Prostate gland (tissue), 2 donors: ENCODE results near the gene ST6GAL1. TPM values are rescaled to one million over a fixed set of nuclear protein-coding genes. Genes with fewer than 3 reads are reported as not detected.
A peak's percentile ranks its signal among the peaks of the same experiment; 100 is the strongest.

Source experiments
- DNase-seq: peaks from one replicate; pipeline ENCODE4 v3.0.0-alpha.2; 2019; ENCODE audit warnings: low spot score
- H3K27ac ChIP-seq, 2 donors: fragments of 200-600 bp; sonication (generic); 2 replicates each; pipeline ENCODE4 v1.5.1; 2017 to 2019
- H3K27me3 ChIP-seq: fragments of 200-600 bp; sonication (generic); replicated peaks from 2 replicates; pipeline ENCODE4 v1.5.1; 2019; ENCODE audit not compliant: insufficient read depth
- H3K36me3 ChIP-seq, 2 donors: fragments of 200-600 bp; sonication (generic); 1 replicate in 1 of 2; 2 replicates in 1 of 2; pipeline versions ENCODE4 v1.5.1 to v1.8.1; 2017 to 2019
- H3K4me1 ChIP-seq: fragments of 200-600 bp; sonication (generic); replicated peaks from 2 replicates; pipeline ENCODE4 v1.5.1; 2019
- H3K4me3 ChIP-seq, 2 donors: fragments of 200-600 bp; sonication (generic); 2 replicates each; pipeline ENCODE4 v1.5.1; 2017 to 2019
- H3K9me3 ChIP-seq: fragments of 200-600 bp; sonication (generic); 2 replicates; pipeline ENCODE4 v1.5.1; 2017
- CTCF ChIP-seq, 4 experiments: fragments of 200-600 bp in 2 of 4; fragments of 450-650 bp in 2 of 4; sonication (generic) in 2 of 4; IDR thresholded peaks; 1 replicate in 3 of 4; 2 replicates in 1 of 4; pipeline ENCODE4 v1.5.1; 2016 to 2019; ENCODE audit warnings: antibody characterized with exemption in 4 of 4, mild to moderate bottlenecking in 2 of 4, moderate library complexity in 2 of 4
- POLR2A ChIP-seq: fragments of 450-650 bp; IDR thresholded peaks from one replicate; pipeline ENCODE4 v1.6.1; 2016; ENCODE audit warnings: antibody characterized with exemption, mild to moderate bottlenecking
- POLR2AphosphoS5 ChIP-seq: sonication (generic); formaldehyde crosslinking; IDR thresholded peaks from one replicate; pipeline ENCODE4 v1.6.1; 2017; ENCODE audit warnings: antibody characterized with exemption
- WGBS: methylation state at CpG from one replicate; pipeline ENCODE4 v1.1.5; 2018; 5-methylcytosine and 5-hydroxymethylcytosine counted together
- intact Hi-C: fragments of 100-400 bp; cut with DNase I; formaldehyde crosslinking; loops from one replicate; pipeline ENCODE4 v1.14.2; 2022
- total RNA-seq, 2 donors: library from RNA; depleted of rRNA; stranded (reverse); fragments of >200 nt; gene quantifications; one replicate each; pipeline ENCODE4 v1.1.0, GENCODE V29; 2016

Gene ST6GAL1
- total RNA-seq, 2 donors from 2014 or later = 101 to 225 TPM

DNA sequence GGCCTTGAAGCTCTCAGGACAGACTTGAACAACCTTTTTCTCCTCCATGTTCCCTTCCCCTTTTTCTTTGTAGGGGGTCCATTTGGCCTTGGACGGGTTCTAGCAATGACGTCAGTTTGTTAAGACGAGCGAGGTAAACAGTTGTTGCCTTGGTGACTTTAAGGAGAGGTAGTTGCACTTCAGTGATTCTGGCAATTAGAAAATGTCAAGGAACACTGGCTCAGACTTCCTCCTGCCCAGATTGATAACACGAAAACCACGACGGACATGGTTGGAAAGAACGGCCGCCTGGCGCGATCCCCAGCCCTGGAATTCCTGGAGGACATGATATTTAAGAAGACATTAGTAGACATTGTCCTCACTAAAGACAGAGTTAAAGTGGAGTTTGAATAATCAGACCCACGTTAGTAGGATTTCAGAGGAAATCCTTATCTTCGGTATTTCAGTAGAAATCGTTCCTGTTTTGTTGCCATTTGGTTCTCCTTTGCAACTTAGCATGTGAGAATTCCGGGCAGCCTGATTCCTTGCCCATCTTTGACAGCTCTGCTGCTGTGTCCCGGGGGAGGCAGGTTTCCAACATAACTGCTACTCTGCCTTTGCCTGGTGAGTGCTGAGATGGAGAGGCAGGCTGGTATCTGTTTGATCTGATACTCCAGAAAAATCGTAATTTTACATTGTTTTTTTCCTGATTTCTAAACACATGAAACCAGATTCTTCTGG, 87.3 kb downstream of the ST6GAL1 start:
- Histone ChIP-seq H3K4me3 (no peak overlapping the region), H3K4me1 (peaks cover 4% of the 10 kb centered on the region), H3K9me3 (no peaks in the 10 kb centered on the region), H3K36me3 (no peaks in the 10 kb centered on the region), H3K27ac (peak overlapping the region in 1 of 2 donors; percentile 31), H3K27me3 (no peaks in the 10 kb centered on the region)
- intact Hi-C loops = no loop called here
- DNase-seq = no peak
- WGBS = 65% methylated on average over 17 of the region's 17 CpGs
- TF ChIP-seq POLR2A (no peak), CTCF (IDR thresholded peaks at IDR 0.05) (no peak), POLR2AphosphoS5 (no peak)

DNA sequence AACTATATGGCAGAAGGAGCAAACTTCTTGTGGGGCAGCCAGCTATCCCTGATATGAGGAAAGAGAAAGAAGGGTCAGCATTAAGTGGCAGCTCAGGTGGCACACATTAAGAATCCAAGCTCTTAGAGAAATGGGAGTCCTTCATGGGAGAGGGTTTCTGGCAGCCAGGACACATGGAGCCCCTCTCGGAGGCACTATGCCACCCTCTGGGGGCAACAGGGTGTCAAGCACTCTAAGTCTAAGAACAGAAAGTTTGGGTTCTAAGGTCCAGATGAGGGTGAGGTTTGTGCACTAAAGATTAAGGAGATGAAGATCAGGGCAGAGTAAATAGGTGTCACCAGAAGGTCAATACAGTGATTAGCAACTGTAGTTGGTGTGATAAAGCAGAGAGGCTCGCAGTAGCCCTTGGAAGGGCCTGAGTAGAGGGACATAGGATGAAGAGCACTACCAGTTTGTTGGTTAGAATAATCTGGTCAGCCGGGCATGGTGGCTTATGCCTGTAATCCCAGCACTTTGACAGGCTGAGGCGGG, 89.3 kb downstream of the ST6GAL1 start:
- Histone ChIP-seq H3K4me3 (no peak overlapping the region), H3K36me3 (no peaks in the 10 kb centered on the region), H3K27me3 (no peaks in the 10 kb centered on the region), H3K27ac (peak overlapping the region in 1 of 2 donors; percentile 30), H3K4me1 (no peaks in the 10 kb centered on the region), H3K9me3 (no peaks in the 10 kb centered on the region)
- WGBS = 91% methylated on average over 4 of the region's 4 CpGs
- TF ChIP-seq CTCF (IDR thresholded peaks at IDR 0.05) = no peak
- intact Hi-C loops = no loop called here
- DNase-seq = no peak

GRCh38 chr3:187020376-187020775, 90.0 kb downstream of the ST6GAL1 start:
- intact Hi-C loops = no loop called here
- H3K27ac ChIP-seq = no peak overlapping the region
- no peak overlapping the region for H3K4me3 ChIP-seq
- no peaks in the 10 kb centered on the region for H3K9me3 ChIP-seq
- H3K27me3 ChIP-seq = no peaks in the 10 kb centered on the region
- DNase-seq = no peak
- TF ChIP-seq POLR2AphosphoS5 = no peak
- TF ChIP-seq POLR2A = no peak
- TF ChIP-seq CTCF (IDR thresholded peaks at IDR 0.05) = no peak
- no peaks in the 10 kb centered on the region for H3K36me3 ChIP-seq
- WGBS = 99% methylated on average over 3 of the region's 3 CpGs
- H3K4me1 ChIP-seq = no peaks in the 10 kb centered on the region

GRCh38 chr3:187021748-187022402, 91.5 kb downstream of the ST6GAL1 start:
- TF ChIP-seq POLR2AphosphoS5 (no peak), POLR2A (no peak), CTCF (IDR thresholded peaks at IDR 0.05) (no peak)
- DNase-seq = no peak

More at GRCh38 chr3:187021748-187022402, 91.5 kb downstream of the ST6GAL1 start:
- no peaks in the 10 kb centered on the region for H3K9me3 ChIP-seq
- no peaks in the 10 kb centered on the region for H3K27me3 ChIP-seq
- intact Hi-C loops = no loop called here
- WGBS = 89% methylated on average over 6 of the region's 6 CpGs
- H3K4me1 ChIP-seq = no peaks in the 10 kb centered on the region
- no peaks in the 10 kb centered on the region for H3K36me3 ChIP-seq
- no peak overlapping the region for H3K4me3 ChIP-seq
- H3K27ac ChIP-seq = peak overlapping the region in 1 of 2 donors; percentile 3
